DOHH2 (cell line): Measurements from ENCODE around the gene ZNF691.

Source experiments
- H3F3A ChIP-seq: fragments of 200-600 bp; sonication (generic), shearing (Covaris generic); 2 replicates; pipeline ENCODE4 v1.6.0; 2016; ENCODE audit warnings: antibody characterized with exemption, mild to moderate bottlenecking; ENCODE audit not compliant: control insufficient read depth, insufficient read depth
- H3K27ac ChIP-seq: fragments of 200-600 bp; sonication (generic); 2 replicates; pipeline ENCODE4 v1.5.1; 2014; ENCODE audit warnings: low read depth, mild to moderate bottlenecking, low read length, moderate library complexity
- H3K27me3 ChIP-seq: fragments of 200-600 bp; sonication (generic); 2 replicates; pipeline ENCODE4 v1.6.1; 2014; ENCODE audit warnings: mild to moderate bottlenecking, low read length, mixed read lengths; ENCODE audit not compliant: control insufficient read depth
- H3K36me3 ChIP-seq: fragments of 200-600 bp; sonication (generic); 2 replicates; pipeline ENCODE4 v1.6.1; 2014; ENCODE audit warnings: mild to moderate bottlenecking, low read length, moderate library complexity, mixed read lengths; ENCODE audit not compliant: control insufficient read depth
- H3K4me1 ChIP-seq: fragments of 200-600 bp; sonication (generic); 2 replicates; pipeline ENCODE4 v1.6.1; 2014; ENCODE audit warnings: mild to moderate bottlenecking, low read length, mixed read lengths; ENCODE audit not compliant: control insufficient read depth
- H3K4me2 ChIP-seq: fragments of 200-600 bp; sonication (generic); 2 replicates; pipeline ENCODE4 v1.6.0; 2014; ENCODE audit warnings: mild to moderate bottlenecking, low read length, moderate library complexity
- H3K4me3 ChIP-seq: fragments of 200-600 bp; sonication (generic); 2 replicates; pipeline ENCODE4 v1.5.1; 2014; ENCODE audit warnings: mild to moderate bottlenecking, low read length, mixed read lengths
- H3K79me2 ChIP-seq: fragments of 200-600 bp; sonication (generic); 2 replicates; pipeline ENCODE4 v1.6.1; 2014; ENCODE audit warnings: mild to moderate bottlenecking, low read length, mixed read lengths; ENCODE audit not compliant: control insufficient read depth
- H3K9me2 ChIP-seq: fragments of 200-600 bp; sonication (generic); replicated peaks from 2 replicates; pipeline ENCODE4 v1.6.1; 2014; ENCODE audit warnings: mild to moderate bottlenecking, low read length, mixed read lengths; ENCODE audit not compliant: control insufficient read depth
- H3K9me3 ChIP-seq: fragments of 200-600 bp; sonication (generic); 2 replicates; pipeline ENCODE4 v1.6.1; 2014; ENCODE audit warnings: antibody characterized with exemption, low read length, mixed read lengths; ENCODE audit not compliant: control insufficient read depth, insufficient read depth
- H4K20me1 ChIP-seq: fragments of 200-600 bp; sonication (generic); 2 replicates; pipeline ENCODE4 v1.6.0; 2014; ENCODE audit warnings: low read depth, mild to moderate bottlenecking, antibody characterized with exemption, low read length, moderate library complexity; ENCODE audit not compliant: control insufficient read depth, insufficient read depth
- CTCF ChIP-seq: fragments of 200-600 bp; sonication (generic); IDR thresholded peaks from one replicate; pipeline ENCODE4 v1.5.1; 2014; ENCODE audit warnings: antibody characterized with exemption, mild to moderate bottlenecking, low read depth, low read length; ENCODE audit not compliant: poor library complexity, severe bottlenecking
- EZH2phosphoT487 ChIP-seq: fragments of 200-600 bp; sonication (generic); IDR thresholded peaks from 2 replicates; pipeline ENCODE4 v1.6.1; 2017; ENCODE audit warnings: borderline replicate concordance, mild to moderate bottlenecking, antibody characterized with exemption, low read length, moderate library complexity, mixed read lengths

The ZNF691 gene

GRCh38 chr1:42824481-42825035, 21.9 kb upstream of the ZNF691 start:
- Histone ChIP-seq H3K27ac (no peak overlapping the region), H4K20me1 (no peaks in the 10 kb centered on the region), H3K36me3 (no peaks in the 10 kb centered on the region), H3K4me1 (peaks cover 6% of the 10 kb centered on the region; the same call in 1 of the 2 replicates), H3K9me2 (no peaks in the 10 kb centered on the region), H3K4me3 (no peak overlapping the region), H3K27me3 (no peaks in the 10 kb centered on the region), H3K4me2 (no peak overlapping the region), H3F3A (no peaks in the 10 kb centered on the region), H3K9me3 (no peaks in the 10 kb centered on the region), H3K79me2 (no peaks in the 10 kb centered on the region)
- TF ChIP-seq EZH2phosphoT487 (no peak), CTCF (no peak)

- Histone ChIP-seq H3F3A (no peaks in the 10 kb centered on the region), H3K4me3 (no peak overlapping the region), H3K36me3 (no peaks in the 10 kb centered on the region), H4K20me1 (no peaks in the 10 kb centered on the region), H3K79me2 (no peaks in the 10 kb centered on the region), H3K9me3 (no peaks in the 10 kb centered on the region), H3K27ac (no peak overlapping the region), H3K4me1 (peaks cover 6% of the 10 kb centered on the region; the same call in 1 of the 2 replicates), H3K27me3 (no peaks in the 10 kb centered on the region), H3K4me2 (no peak overlapping the region), H3K9me2 (no peaks in the 10 kb centered on the region)
- no peak for TF ChIP-seq CTCF
- TF ChIP-seq EZH2phosphoT487, result no peak
Observed at GRCh38 chr1:42825036-42825851, 21.2 kb upstream of the ZNF691 start.

- no peak overlapping the region for H3K27ac ChIP-seq
- H3K4me2 ChIP-seq, result no peak overlapping the region
- H3F3A ChIP-seq, result no peaks in the 10 kb centered on the region
- no peaks in the 10 kb centered on the region for H4K20me1 ChIP-seq
- H3K4me1 ChIP-seq, result peaks cover 6% of the 10 kb centered on the region
- TF ChIP-seq CTCF, result no peak
- no peaks in the 10 kb centered on the region for H3K9me2 ChIP-seq
- no peaks in the 10 kb centered on the region for H3K36me3 ChIP-seq
- H3K27me3 ChIP-seq, result no peaks in the 10 kb centered on the region
- no peak overlapping the region for H3K4me3 ChIP-seq
- H3K79me2 ChIP-seq, result no peaks in the 10 kb centered on the region
- no peaks in the 10 kb centered on the region for H3K9me3 ChIP-seq
Observed at GRCh38 chr1:42830631-42831030, 15.8 kb upstream of the ZNF691 start.
